Transverse colon (tissue), 4 donors: ENCODE measurements around the gene KCNQ1OT1.

Source experiments
- CTCF ChIP-seq, 5 experiments: fragments of 200-600 bp in 3 of 5; fragments of 450-650 bp in 2 of 5; sonication (generic) in 3 of 5; IDR thresholded peaks; 1 replicate in 2 of 5; 2 replicates in 3 of 5; pipeline ENCODE4 v1.5.1; 2016 to 2017; ENCODE audit warnings: antibody characterized with exemption in 5 of 5, inconsistent platforms in 3 of 5, mild to moderate bottlenecking in 2 of 5, moderate library complexity in 1 of 5
- EP300 ChIP-seq: sonication (generic); formaldehyde crosslinking; IDR thresholded peaks from one replicate; pipeline ENCODE4 v1.6.1; 2017; ENCODE audit warnings: antibody characterized with exemption, low read depth
- POLR2A ChIP-seq: fragments of 450-650 bp; IDR thresholded peaks from one replicate; pipeline ENCODE4 v1.6.1; 2016; ENCODE audit warnings: antibody characterized with exemption, mild to moderate bottlenecking, moderate library complexity
- POLR2AphosphoS5 ChIP-seq, 3 donors: sonication (generic); formaldehyde crosslinking; IDR thresholded peaks; one replicate each; pipeline ENCODE4 v1.6.1; 2016; ENCODE audit warnings: antibody characterized with exemption in 3 of 3

GRCh38 chr11:2681408-2682145, 18.2 kb downstream of the KCNQ1OT1 start:
- TF ChIP-seq POLR2A (no peak), POLR2AphosphoS5 (IDR thresholded peaks at IDR 0.05) (no peak), CTCF (IDR thresholded peaks at IDR 0.05) (no peak), EP300 (no peak)
